ENCODE data around the gene TTC7B. TPM values are rescaled to one million over a fixed set of nuclear protein-coding genes. Genes with fewer than 3 reads are reported as not detected.

The TTC7B gene
- total RNA-seq, 1 donor from 2014 or later = 83.1 TPM

GRCh38 chr14:90621201-90621600, 195.0 kb downstream of the TTC7B start:
- Mint-ChIP-seq H3K9me3 (ENCODE audit: unreplicated experiment) (peaks cover 2% of the 10 kb centered on the region), H3K27ac (ENCODE audit: unreplicated experiment) (no peak overlapping the region), H3K27me3 (ENCODE audit: unreplicated experiment) (peaks cover 12% of the 10 kb centered on the region), H3K4me1 (ENCODE audit: low read depth, unreplicated experiment) (peaks cover 21% of the 10 kb centered on the region), H3K36me3 (ENCODE audit: unreplicated experiment) (peaks cover 9% of the 10 kb centered on the region), H3K4me3 (ENCODE audit: unreplicated experiment) (no peak overlapping the region)
- no peak for DNase-seq
- no peak for TF ChIP-seq CTCF (IDR thresholded peaks at IDR 0.05; ENCODE audit: partially characterized antibody, unreplicated experiment)

- Mint-ChIP-seq H3K4me1 (ENCODE audit: low read depth, unreplicated experiment) (peaks cover 18% of the 10 kb centered on the region), H3K9me3 (ENCODE audit: unreplicated experiment) (peaks cover 2% of the 10 kb centered on the region), H3K27ac (ENCODE audit: unreplicated experiment) (peak overlapping the region; percentile 88), H3K36me3 (ENCODE audit: unreplicated experiment) (peaks cover 9% of the 10 kb centered on the region), H3K4me3 (ENCODE audit: unreplicated experiment) (no peak overlapping the region), H3K27me3 (ENCODE audit: unreplicated experiment) (peaks cover 12% of the 10 kb centered on the region)
- DNase-seq = no peak
- no peak for TF ChIP-seq CTCF (IDR thresholded peaks at IDR 0.05; ENCODE audit: partially characterized antibody, unreplicated experiment)
Measured at GRCh38 chr14:90620568-90621077, 195.6 kb downstream of the TTC7B start.

GRCh38 chr14:90619911-90620310, 196.3 kb downstream of the TTC7B start:
- Mint-ChIP-seq H3K4me1 (ENCODE audit: low read depth, unreplicated experiment) (peaks cover 21% of the 10 kb centered on the region), H3K9me3 (ENCODE audit: unreplicated experiment) (peaks cover 4% of the 10 kb centered on the region), H3K36me3 (ENCODE audit: unreplicated experiment) (peaks cover 9% of the 10 kb centered on the region), H3K4me3 (ENCODE audit: unreplicated experiment) (no peak overlapping the region), H3K27me3 (ENCODE audit: unreplicated experiment) (peaks cover 10% of the 10 kb centered on the region), H3K27ac (ENCODE audit: unreplicated experiment) (no peak overlapping the region)
- DNase-seq = no peak
- TF ChIP-seq CTCF (IDR thresholded peaks at IDR 0.05; ENCODE audit: partially characterized antibody, unreplicated experiment) = no peak

- Mint-ChIP-seq H3K9me3 (ENCODE audit: unreplicated experiment) (peaks cover 2% of the 10 kb centered on the region), H3K4me1 (ENCODE audit: low read depth, unreplicated experiment) (peaks cover 15% of the 10 kb centered on the region), H3K27me3 (ENCODE audit: unreplicated experiment) (peaks cover 8% of the 10 kb centered on the region), H3K4me3 (ENCODE audit: unreplicated experiment) (no peak overlapping the region), H3K27ac (ENCODE audit: unreplicated experiment) (no peak overlapping the region), H3K36me3 (ENCODE audit: unreplicated experiment) (peaks cover 8% of the 10 kb centered on the region)
- no peak for DNase-seq
- TF ChIP-seq CTCF (IDR thresholded peaks at IDR 0.05; ENCODE audit: partially characterized antibody, unreplicated experiment) = no peak
Measured at GRCh38 chr14:90617961-90618360, 198.3 kb downstream of the TTC7B start.

GRCh38 chr14:90616881-90617280, 199.3 kb downstream of the TTC7B start:
- Mint-ChIP-seq H3K36me3 (ENCODE audit: unreplicated experiment) (peaks cover 5% of the 10 kb centered on the region), H3K9me3 (ENCODE audit: unreplicated experiment) (peaks cover 2% of the 10 kb centered on the region), H3K27me3 (ENCODE audit: unreplicated experiment) (peaks cover 8% of the 10 kb centered on the region), H3K27ac (ENCODE audit: unreplicated experiment) (no peak overlapping the region), H3K4me1 (ENCODE audit: low read depth, unreplicated experiment) (peaks cover 15% of the 10 kb centered on the region), H3K4me3 (ENCODE audit: unreplicated experiment) (no peak overlapping the region)
- no peak for DNase-seq
- TF ChIP-seq CTCF (IDR thresholded peaks at IDR 0.05; ENCODE audit: partially characterized antibody, unreplicated experiment) = no peak
